GM12878 (cell line): ENCODE measurements around the gene GRIK2. TPM values are rescaled to one million over a fixed set of nuclear protein-coding genes. Genes with fewer than 3 reads are reported as not detected.

Experiments used
- ATAC-seq: fragments of 200-7000 bp; cut with Tn5 transposase; 3 replicates; pipeline ENCODE4 v1.9.1; 2020; ENCODE audit warnings: mild to moderate bottlenecking, moderate library complexity
- BruUV-seq: library from RNA; stranded (reverse); fragments of 400-500 nt; replicated peaks from 2 replicates; lab custom pipeline; 2021; lab: Mats Ljungman, UMichigan
- CTCF ChIA-PET: fragments of 300-600 bp; sonication (Branson Sonifier 250); formaldehyde crosslinking; extraction: SDS; loops from one replicate; lab custom pipeline; 2021; ENCODE audit warnings: inconsistent platforms; lab: Yijun Ruan, JAX
- POLR2A ChIA-PET: fragments of 350-600 bp; formaldehyde crosslinking; extraction: SDS; loops from one replicate; lab custom pipeline; 2021; ENCODE audit warnings: inconsistent platforms; lab: Charles Lee
- RAD21 ChIA-PET: fragments of 300-600 bp; sonication (Branson Sonifier 250); formaldehyde crosslinking; loops from one replicate; lab custom pipeline; 2023; ENCODE audit warnings: antibody characterized with exemption; ENCODE audit not compliant: unreplicated experiment; lab: Charles Lee
- SMC1A ChIA-PET: fragments of 300-600 bp; sonication (Branson Sonifier 250); formaldehyde crosslinking; loops from one replicate; lab custom pipeline; 2023; ENCODE audit not compliant: unreplicated experiment, uncharacterized antibody; lab: Charles Lee
- DNase-seq: peaks from one replicate; pipeline ENCODE4 v3.0.0-alpha.2; 2011; ENCODE audit warnings: low read depth, low spot score
- FAIRE-seq: peaks from 3 replicates; lab custom pipeline; 2011; peaks lifted over from hg19 to GRCh38; lab: Jason Lieb, UNC
- H2AFZ ChIP-seq: 2 replicates; pipeline ENCODE4 v1.6.0; 2011; ENCODE audit warnings: low read depth, low read length, control low read depth; ENCODE audit not compliant: control insufficient read depth
- H3K27ac ChIP-seq: 2 replicates; pipeline ENCODE4 v1.5.1; 2011; ENCODE audit warnings: control low read depth; ENCODE audit not compliant: control insufficient read depth, insufficient read depth
- H3K27me3 ChIP-seq, 2 experiments: replicated peaks in 1 of 2; 2 replicates each; pipeline versions ENCODE4 v1.6.0 to v1.6.1; 2011; ENCODE audit warnings: low read length in 1 of 2; ENCODE audit not compliant: control insufficient read depth in 2 of 2, insufficient read depth in 2 of 2
- H3K36me3 ChIP-seq, 2 experiments: 2 replicates each; pipeline ENCODE4 v1.5.1; 2011; ENCODE audit warnings: low read length in 1 of 2; ENCODE audit not compliant: control insufficient read depth in 2 of 2, insufficient read depth in 2 of 2
- H3K4me1 ChIP-seq: 2 replicates; pipeline ENCODE4 v1.6.1; 2011; ENCODE audit warnings: mild to moderate bottlenecking, low read length, moderate library complexity, mixed read lengths; ENCODE audit not compliant: control insufficient read depth, insufficient read depth
- H3K4me2 ChIP-seq: 2 replicates; pipeline ENCODE4 v1.6.0; 2011; ENCODE audit warnings: control low read depth; ENCODE audit not compliant: control insufficient read depth, insufficient read depth
- H3K4me3 ChIP-seq: fragments of 200-600 bp; sonication (generic); 2 replicates; pipeline ENCODE4 v1.5.1; 2016
- H3K79me2 ChIP-seq: 2 replicates; pipeline ENCODE4 v1.6.0; 2011; ENCODE audit warnings: low read length; ENCODE audit not compliant: control insufficient read depth, insufficient read depth
- H3K9ac ChIP-seq: 2 replicates; pipeline ENCODE4 v1.8.0; 2011; ENCODE audit warnings: low read length, control low read depth, mixed read lengths; ENCODE audit not compliant: control insufficient read depth, insufficient read depth
- H3K9me3 ChIP-seq: replicated peaks from 3 replicates; pipeline ENCODE4 v1.5.1; 2011; ENCODE audit warnings: mild to moderate bottlenecking, low read length; ENCODE audit not compliant: control insufficient read depth, insufficient read depth
- H4K20me1 ChIP-seq: 2 replicates; pipeline ENCODE4 v1.6.0; 2011; ENCODE audit not compliant: control insufficient read depth, insufficient read depth
- MAX ChIP-seq: IDR thresholded peaks from 2 replicates; pipeline ENCODE4 v1.6.1; 2012; ENCODE audit warnings: low read depth, low read length, improper control_type of control experiment
- SIX5 ChIP-seq: IDR thresholded peaks from 2 replicates; pipeline ENCODE4 v1.6.1; 2011; ENCODE audit warnings: mild to moderate bottlenecking, low read depth, low read length, moderate library complexity; ENCODE audit not compliant: severe bottlenecking
- TARDBP ChIP-seq: IDR thresholded peaks from 2 replicates; pipeline ENCODE4 v1.6.1; 2016; ENCODE audit warnings: borderline replicate concordance
- ZBTB33 ChIP-seq: fragments of 450-650 bp; IDR thresholded peaks from 2 replicates; pipeline ENCODE4 v1.6.1; 2017; ENCODE audit warnings: mild to moderate bottlenecking
- ZNF592 ChIP-seq: fragments of 450-650 bp; IDR thresholded peaks from 2 replicates; pipeline ENCODE4 v1.6.1; 2017; ENCODE audit warnings: mild to moderate bottlenecking, moderate library complexity
- in situ Hi-C: fragments of 300-500 bp; cut with MboI; formaldehyde crosslinking; loops from 9 replicates; pipeline ENCODE4 v1.14.3; 2018; ENCODE audit warnings: mixed read lengths
- intact Hi-C: fragments of 100-400 bp; cut with micrococcal nuclease; formaldehyde crosslinking; loops from one replicate; pipeline ENCODE4 v1.14.2; 2022; ENCODE audit not compliant: unreplicated experiment
- polyA plus RNA-seq, 11 experiments: library from polyadenylated mRNA; depleted of rRNA in 4 of 11; unstranded in 6 of 11; stranded (reverse) in 5 of 11; fragments of >200 nt; fragmentation: Nextera tagmentation in 4 of 11; fragmentation: Illumina TruSeq in 1 of 11; extraction: Ambion mirVana in 4 of 11; extraction: Trizol in 1 of 11; gene quantifications; 1 replicate in 1 of 11; 2 replicates in 10 of 11; pipeline versions ENCODE4 v1.2.1 to v1.2.3, GENCODE V29; 2011 to 2016; ENCODE audit warnings: inconsistent platforms in 2 of 11, missing spikeins in 2 of 11, low read depth in 1 of 11
- total RNA-seq, 4 experiments: library from RNA; depleted of rRNA in 3 of 4; stranded (reverse); fragments of >200 nt in 3 of 4; fragmentation: Illumina TruSeq in 1 of 4; extraction: Trizol in 1 of 4; gene quantifications; 2 replicates each; pipeline versions ENCODE4 v1.2.1 to v1.2.3, GENCODE V29; 2013 to 2021

Gene GRIK2
- total and polyA plus RNA-seq, 10 of the 15 experiments (the other 5 are each of a cell fraction or from before 2014, with no cell fraction given): not detected

- no peak for TF ChIP-seq ZNF592
- TF ChIP-seq ZBTB33: no peak
- no peak for TF ChIP-seq MAX
Measured at GRCh38 chr6:101652079-101652478, 258.6 kb downstream of the GRIK2 start (continued).

- FAIRE-seq (no peak), DNase-seq (no peak), ATAC-seq (no peak)
- in situ Hi-C loops (no loop called here), intact Hi-C loops (no loop called here)
- ChIA-PET RAD21 (no interaction called here), SMC1A (interaction anchor here (1.2 kb wide), 1 partner anchor 13 kb away, joined by 4 read pairs; no protein-coding TSS in a partner anchor), CTCF (no interaction called here), POLR2A (no interaction called here)
- H3K9me3 ChIP-seq: no peaks in the 10 kb centered on the region
- H3K79me2 ChIP-seq: no peaks in the 10 kb centered on the region
- no peak overlapping the region for H3K9ac ChIP-seq
- BruUV-seq: no TSS peak
- no peak overlapping the region for H3K4me3 ChIP-seq
- no peaks in the 10 kb centered on the region for H3K27me3 ChIP-seq
- no peaks in the 10 kb centered on the region for H3K4me1 ChIP-seq
- H4K20me1 ChIP-seq: no peaks in the 10 kb centered on the region
- H2AFZ ChIP-seq: no peak overlapping the region
- H3K36me3 ChIP-seq: no peaks in the 10 kb centered on the region
- no peak for TF ChIP-seq SIX5
- no peak for TF ChIP-seq TARDBP
- no peak overlapping the region for H3K27ac ChIP-seq
- H3K4me2 ChIP-seq: no peak overlapping the region
Measured at GRCh38 chr6:101655109-101655508, 261.6 kb downstream of the GRIK2 start.
